SK-N-MC (cell line): ENCODE measurements around the gene EOLA1.

Experiments
- EZH2 ChIP-seq: fragments of 200-600 bp; sonication (generic); IDR thresholded peaks from one replicate; pipeline ENCODE4 v1.6.1; 2017; ENCODE audit warnings: antibody characterized with exemption
- POLR2AphosphoS5 ChIP-seq: IDR thresholded peaks from 2 replicates; pipeline ENCODE4 v1.6.1; 2012; ENCODE audit warnings: mild to moderate bottlenecking, low read depth, low read length, borderline replicate concordance

- TF ChIP-seq EZH2 (no peak), POLR2AphosphoS5 (no peak)
These were observed 41.0 kb upstream of the EOLA1 start for GRCh38 chrX:149499766-149500165.
